Fibroblast of the aortic adventitia (primary cell): ENCODE data around the gene EGR2. TPM values are rescaled to one million over a fixed set of nuclear protein-coding genes. Genes with fewer than 3 reads are reported as not detected.

ENCODE experiments used
- DNase-seq: peaks from one replicate; pipeline ENCODE4 v3.0.0-alpha.2; 2010; ENCODE audit warnings: low read depth
- H3K4me3 ChIP-seq: 2 replicates; pipeline ENCODE4 v1.5.1; 2011; ENCODE audit warnings: low read depth, mild to moderate bottlenecking, control low read depth, low read length, moderate library complexity
- CTCF ChIP-seq: IDR thresholded peaks from 2 replicates; pipeline ENCODE4 v1.5.1; 2011; ENCODE audit warnings: mild to moderate bottlenecking, low read length, control low read depth, inconsistent platforms; ENCODE audit not compliant: insufficient read depth
- total RNA-seq: library from RNA; depleted of rRNA; stranded (reverse); fragments of >200 nt; gene quantifications from 2 replicates; pipeline ENCODE4 v1.2.3, GENCODE V29; 2012; ENCODE audit warnings: low replicate concordance

The EGR2 gene
- total RNA-seq, 1 donor: 0.90 TPM

GRCh38 chr10:62819141-62819920 is 3.2 kb upstream of the EGR2 start:
- TF ChIP-seq CTCF: no peak
- no peak overlapping the region for H3K4me3 ChIP-seq
- no peak for DNase-seq

- H3K4me3 ChIP-seq: peak overlapping the region; percentile 73
- TF ChIP-seq CTCF: no peak
- no peak for DNase-seq
Measured at GRCh38 chr10:62818426-62819011, 2.4 kb upstream of the EGR2 start.

GRCh38 chr10:62817766-62818425 is 1.7 kb upstream of the EGR2 start:
- H3K4me3 ChIP-seq: peak overlapping the region; percentile 73
- DNase-seq: peak; percentile 61
- TF ChIP-seq CTCF: peak; percentile 68

GRCh38 chr10:62817121-62817765 is 1.1 kb upstream of the EGR2 start:
- TF ChIP-seq CTCF: no peak
- DNase-seq: no peak
- peak overlapping the region; percentile 73 for H3K4me3 ChIP-seq

- TF ChIP-seq CTCF: no peak
- DNase-seq: no peak
- peak overlapping the region; percentile 73 for H3K4me3 ChIP-seq
Measured at GRCh38 chr10:62816076-62816330, 163 bp downstream of the EGR2 start.

GRCh38 chr10:62815381-62816075 is 638 bp downstream of the EGR2 start:
- DNase-seq: no peak
- H3K4me3 ChIP-seq: peak overlapping the region; percentile 73
- no peak for TF ChIP-seq CTCF
